SU-DHL-6 (cell line): ENCODE measurements around the gene DRD3.

ENCODE experiments used
- CTCF ChIP-seq: fragments of 200-600 bp; sonication (generic); IDR thresholded peaks from one replicate; pipeline ENCODE4 v1.5.1; 2017; ENCODE audit warnings: antibody characterized with exemption, mild to moderate bottlenecking, low read length, moderate library complexity; ENCODE audit not compliant: insufficient read depth, poor library complexity, severe bottlenecking
- EZH2phosphoT487 ChIP-seq: fragments of 200-600 bp; sonication (generic), shearing (Covaris generic); conservative IDR thresholded peaks from 2 replicates; pipeline ENCODE4 v1.6.1; 2018; ENCODE audit warnings: mild to moderate bottlenecking, antibody characterized with exemption, low read length, moderate library complexity, mixed read lengths

GRCh38 chr3:114206342-114206741 is 27.5 kb upstream of the DRD3 start:
- TF ChIP-seq CTCF = no peak
- no peak for TF ChIP-seq EZH2phosphoT487
